ENCODE results near the gene GNAZ. TPM values are rescaled to one million over a fixed set of nuclear protein-coding genes. Genes with fewer than 3 reads are reported as not detected.

The GNAZ gene
- total and polyA plus RNA-seq, 4 donors = 0.21 to 2.2 (median 0.38) TPM

- no peak overlapping the region for H3K9ac ChIP-seq (ENCODE audit: low read depth in 1 of 2, low read length in 2 of 2)
- TF ChIP-seq RXRA (IDR thresholded peaks at IDR 0.05) = no peak
- TF ChIP-seq SP1 (IDR thresholded peaks at IDR 0.05) = no peak
- TF ChIP-seq CTCF (IDR thresholded peaks at IDR 0.05; ENCODE audit: low read depth, low read length, missing input control) = no peak
- TF ChIP-seq RAD21 (IDR thresholded peaks at IDR 0.05) = no peak
- no peak for TF ChIP-seq HNF4A (conservative IDR thresholded peaks at IDR 0.05)
- TF ChIP-seq JUND (IDR thresholded peaks at IDR 0.05) = no peak
- TF ChIP-seq MAX (IDR thresholded peaks at IDR 0.05) = no peak
- H3K4me3 ChIP-seq (ENCODE audit: low read depth in 1 of 3, low read length in 3 of 3) = no peak overlapping the region
- 91% methylated on average over 11 of the region's 11 CpGs for WGBS
- H3K9me3 ChIP-seq (ENCODE audit: control insufficient read depth in 4 of 4, low read length in 3 of 4) = no peaks in the 10 kb centered on the region
- H3K27ac ChIP-seq (ENCODE audit: low read depth in 1 of 2, low read length in 2 of 2) = no peak overlapping the region
- DNase-seq (ENCODE audit: low spot score) = no peak
- no peaks in the 10 kb centered on the region for H3K36me3 ChIP-seq (ENCODE audit: control insufficient read depth in 4 of 4, insufficient read depth in 3 of 4, low read depth in 1 of 4, low read length in 3 of 4)
- peaks cover 0 to 14% (median 7%) of the 10 kb centered on the region in 4 donors for H3K4me1 ChIP-seq (ENCODE audit: control insufficient read depth in 4 of 4, insufficient read depth in 4 of 4, low read length in 3 of 4)
- no peaks in the 10 kb centered on the region for H3K27me3 ChIP-seq (ENCODE audit: control insufficient read depth in 4 of 4, insufficient read depth in 4 of 4, low read length in 3 of 4)
These were observed 10.4 kb downstream of the GNAZ start for GRCh38 chr22:23080613-23081290.

- WGBS = 94% methylated on average over 5 of the region's 5 CpGs
These were observed 12.4 kb downstream of the GNAZ start for GRCh38 chr22:23082534-23083314.

More at GRCh38 chr22:23082534-23083314, 12.4 kb downstream of the GNAZ start:
- Histone ChIP-seq H3K36me3 (ENCODE audit: control insufficient read depth in 4 of 4, insufficient read depth in 3 of 4, low read depth in 1 of 4, low read length in 3 of 4) (no peaks in the 10 kb centered on the region), H3K4me1 (ENCODE audit: control insufficient read depth in 4 of 4, insufficient read depth in 4 of 4, low read length in 3 of 4) (peaks cover 0 to 14% (median 7%) of the 10 kb centered on the region in 4 donors), H3K4me3 (ENCODE audit: low read depth in 1 of 3, low read length in 3 of 3) (no peak overlapping the region), H3K27me3 (ENCODE audit: control insufficient read depth in 4 of 4, insufficient read depth in 4 of 4, low read length in 3 of 4) (no peaks in the 10 kb centered on the region), H3K27ac (ENCODE audit: low read depth in 1 of 2, low read length in 2 of 2) (no peak overlapping the region), H3K9ac (ENCODE audit: low read depth in 1 of 2, low read length in 2 of 2) (no peak overlapping the region), H3K9me3 (ENCODE audit: control insufficient read depth in 4 of 4, low read length in 3 of 4) (no peaks in the 10 kb centered on the region)
- TF ChIP-seq GABPA (IDR thresholded peaks at IDR 0.05 in 1 of 2, conservative IDR thresholded peaks at IDR 0.05 in 1 of 2) (no peak), EGR1 (IDR thresholded peaks at IDR 0.05; ENCODE audit: low read depth in 2 of 2) (no peak), ZBTB33 (IDR thresholded peaks at IDR 0.05) (no peak), NR2F2 (IDR thresholded peaks at IDR 0.05) (no peak), RAD21 (IDR thresholded peaks at IDR 0.05) (no peak), JUND (IDR thresholded peaks at IDR 0.05) (no peak), REST (IDR thresholded peaks at IDR 0.05) (no peak), RXRA (IDR thresholded peaks at IDR 0.05) (no peak), HNF4A (conservative IDR thresholded peaks at IDR 0.05) (no peak), TAF1 (conservative IDR thresholded peaks at IDR 0.05) (no peak), SP1 (IDR thresholded peaks at IDR 0.05) (no peak), CTCF (IDR thresholded peaks at IDR 0.05; ENCODE audit: low read depth, low read length, missing input control) (no peak), ATF3 (IDR thresholded peaks at IDR 0.05) (no peak), MAX (IDR thresholded peaks at IDR 0.05) (no peak), FOXA2 (IDR thresholded peaks at IDR 0.05) (no peak), HNF4G (IDR thresholded peaks at IDR 0.05) (no peak)
- DNase-seq (ENCODE audit: low spot score) = no peak
